ENCODE measurements around the gene NHERF2. TPM values are rescaled to one million over a fixed set of nuclear protein-coding genes. Genes with fewer than 3 reads are reported as not detected.
A peak's percentile ranks its signal among the peaks of the same experiment; 100 is the strongest.

NHERF2 gene
- total and polyA plus RNA-seq, 9 of the 15 experiments (the other 6 are each of a cell fraction or from before 2014, with no cell fraction given) = 0.15 to 42.0 (median 12.5) TPM

DNA sequence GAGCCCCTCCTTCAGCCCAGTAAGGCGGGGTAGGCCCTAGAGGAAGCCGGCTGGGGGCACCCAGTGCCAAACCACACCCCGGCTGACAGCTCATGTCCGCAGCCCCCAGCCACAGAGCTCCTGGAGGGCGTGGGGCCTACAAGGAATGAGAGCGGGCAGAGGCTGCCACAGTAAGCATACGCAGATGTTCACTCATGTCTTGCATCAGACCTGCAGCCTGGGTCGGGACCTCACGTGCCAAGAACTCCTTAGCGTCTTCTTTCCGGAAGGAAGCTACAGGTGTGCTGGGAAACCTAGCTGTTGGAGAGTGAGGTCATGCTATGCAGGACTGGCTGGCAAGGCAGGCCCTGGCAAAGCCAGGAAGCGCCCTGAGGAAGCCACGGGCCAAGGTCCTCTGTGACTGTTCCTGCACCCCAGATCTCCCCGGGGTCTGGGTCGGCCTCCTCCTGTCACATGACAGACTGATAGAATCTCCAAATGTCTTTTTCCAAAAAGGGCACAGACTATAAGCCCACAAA lies 18.6 kb upstream of the NHERF2 start (continued):
- TF ChIP-seq CXXC5 (CRISPR knock-in tag; IDR thresholded peaks at IDR 0.05) = peak; percentile 53
- TF ChIP-seq, protein P1, sequence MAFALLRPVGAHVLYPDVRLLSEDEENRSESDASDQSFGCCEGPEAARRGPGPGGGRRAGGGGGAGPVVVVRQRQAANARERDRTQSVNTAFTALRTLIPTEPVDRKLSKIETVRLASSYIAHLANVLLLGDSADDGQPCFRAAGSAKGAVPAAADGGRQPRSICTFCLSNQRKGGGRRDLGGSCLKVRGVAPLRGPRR (CRISPR knock-in tag; IDR thresholded peaks at IDR 0.05) = no peak
- TF ChIP-seq TAF1 (IDR thresholded peaks at IDR 0.05; ENCODE audit: control insufficient read depth, extremely low read depth, insufficient read depth, low read length, severe bottlenecking) = no peak
- TF ChIP-seq, protein P2, sequence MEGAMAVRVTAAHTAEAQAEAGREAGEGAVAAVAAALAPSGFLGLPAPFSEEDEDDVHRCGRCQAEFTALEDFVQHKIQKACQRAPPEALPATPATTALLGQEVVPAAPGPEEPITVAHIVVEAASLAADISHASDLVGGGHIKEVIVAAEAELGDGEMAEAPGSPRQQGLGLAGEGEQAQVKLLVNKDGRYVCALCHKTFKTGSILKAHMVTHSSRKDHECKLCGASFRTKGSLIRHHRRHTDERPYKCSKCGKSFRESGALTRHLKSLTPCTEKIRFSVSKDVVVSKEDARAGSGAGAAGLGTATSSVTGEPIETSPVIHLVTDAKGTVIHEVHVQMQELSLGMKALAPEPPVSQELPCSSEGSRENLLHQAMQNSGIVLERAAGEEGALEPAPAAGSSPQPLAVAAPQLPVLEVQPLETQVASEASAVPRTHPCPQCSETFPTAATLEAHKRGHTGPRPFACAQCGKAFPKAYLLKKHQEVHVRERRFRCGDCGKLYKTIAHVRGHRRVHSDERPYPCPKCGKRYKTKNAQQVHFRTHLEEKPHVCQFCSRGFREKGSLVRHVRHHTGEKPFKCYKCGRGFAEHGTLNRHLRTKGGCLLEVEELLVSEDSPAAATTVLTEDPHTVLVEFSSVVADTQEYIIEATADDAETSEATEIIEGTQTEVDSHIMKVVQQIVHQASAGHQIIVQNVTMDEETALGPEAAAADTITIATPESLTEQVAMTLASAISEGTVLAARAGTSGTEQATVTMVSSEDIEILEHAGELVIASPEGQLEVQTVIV (CRISPR knock-in tag; IDR thresholded peaks at IDR 0.05; ENCODE audit: borderline replicate concordance) = no peak
- TF ChIP-seq CBX2 (IDR thresholded peaks at IDR 0.05; ENCODE audit: insufficient read depth, low read length, poor library complexity, severe bottlenecking) = no peak
- TF ChIP-seq ZNF175 (CRISPR knock-in tag; IDR thresholded peaks at IDR 0.05; ENCODE audit: low read depth) = no peak
- no peak for TF ChIP-seq TRIM28 (IDR thresholded peaks at IDR 0.05)
- TF ChIP-seq, protein P3, sequence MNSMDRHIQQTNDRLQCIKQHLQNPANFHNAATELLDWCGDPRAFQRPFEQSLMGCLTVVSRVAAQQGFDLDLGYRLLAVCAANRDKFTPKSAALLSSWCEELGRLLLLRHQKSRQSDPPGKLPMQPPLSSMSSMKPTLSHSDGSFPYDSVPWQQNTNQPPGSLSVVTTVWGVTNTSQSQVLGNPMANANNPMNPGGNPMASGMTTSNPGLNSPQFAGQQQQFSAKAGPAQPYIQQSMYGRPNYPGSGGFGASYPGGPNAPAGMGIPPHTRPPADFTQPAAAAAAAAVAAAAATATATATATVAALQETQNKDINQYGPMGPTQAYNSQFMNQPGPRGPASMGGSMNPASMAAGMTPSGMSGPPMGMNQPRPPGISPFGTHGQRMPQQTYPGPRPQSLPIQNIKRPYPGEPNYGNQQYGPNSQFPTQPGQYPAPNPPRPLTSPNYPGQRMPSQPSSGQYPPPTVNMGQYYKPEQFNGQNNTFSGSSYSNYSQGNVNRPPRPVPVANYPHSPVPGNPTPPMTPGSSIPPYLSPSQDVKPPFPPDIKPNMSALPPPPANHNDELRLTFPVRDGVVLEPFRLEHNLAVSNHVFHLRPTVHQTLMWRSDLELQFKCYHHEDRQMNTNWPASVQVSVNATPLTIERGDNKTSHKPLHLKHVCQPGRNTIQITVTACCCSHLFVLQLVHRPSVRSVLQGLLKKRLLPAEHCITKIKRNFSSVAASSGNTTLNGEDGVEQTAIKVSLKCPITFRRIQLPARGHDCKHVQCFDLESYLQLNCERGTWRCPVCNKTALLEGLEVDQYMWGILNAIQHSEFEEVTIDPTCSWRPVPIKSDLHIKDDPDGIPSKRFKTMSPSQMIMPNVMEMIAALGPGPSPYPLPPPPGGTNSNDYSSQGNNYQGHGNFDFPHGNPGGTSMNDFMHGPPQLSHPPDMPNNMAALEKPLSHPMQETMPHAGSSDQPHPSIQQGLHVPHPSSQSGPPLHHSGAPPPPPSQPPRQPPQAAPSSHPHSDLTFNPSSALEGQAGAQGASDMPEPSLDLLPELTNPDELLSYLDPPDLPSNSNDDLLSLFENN (IDR thresholded peaks at IDR 0.05; ENCODE audit: low read depth in 2 of 2, low read length in 2 of 2) = no peak
- TF ChIP-seq KLF1 (tag; IDR thresholded peaks at IDR 0.05) = no peak
- no peak for TF ChIP-seq MTF1 (CRISPR knock-in tag; IDR thresholded peaks at IDR 0.05; ENCODE audit: borderline replicate concordance)
- no peak for TF ChIP-seq FUS (optimal IDR thresholded peaks at IDR 0.05; ENCODE audit: low read depth, low read length)
- no peak for TF ChIP-seq GTF2F1 (IDR thresholded peaks at IDR 0.05; ENCODE audit: low read depth, low read length)
- TF ChIP-seq POLR2G (IDR thresholded peaks at IDR 0.05; ENCODE audit: low read depth, low read length) = peak; percentile 47; the same call in 1 of the 2 replicates
- no peak for TF ChIP-seq NR2C2 (CRISPR knock-in tag; IDR thresholded peaks at IDR 0.05)
- peak; percentile 49; the same call in 1 of the 2 replicates for TF ChIP-seq NR2C2 (tag; IDR thresholded peaks at IDR 0.05)
- TF ChIP-seq ILF3 (IDR thresholded peaks at IDR 0.05; ENCODE audit: borderline replicate concordance) = no peak

All from K562 (cell line).